Peyer's patch (tissue), 4 donors: ENCODE results near the gene LCTL.

Experiments
- POLR2A ChIP-seq, 2 donors: fragments of 450-650 bp; IDR thresholded peaks; one replicate each; pipeline ENCODE4 v1.5.1; 2017; ENCODE audit warnings: antibody characterized with exemption in 2 of 2, mild to moderate bottlenecking in 2 of 2, moderate library complexity in 2 of 2
- TF ChIP-seq, protein P1 (sequence below), 6 experiments: fragments of 450-650 bp in 4 of 6; fragments of 200-600 bp in 2 of 6; sonication (generic) in 1 of 6; IDR thresholded peaks; one replicate each; pipeline ENCODE4 v1.5.1; 2017 to 2019; ENCODE audit warnings: antibody characterized with exemption in 6 of 6, mild to moderate bottlenecking in 3 of 6, moderate library complexity in 1 of 6

DNA sequence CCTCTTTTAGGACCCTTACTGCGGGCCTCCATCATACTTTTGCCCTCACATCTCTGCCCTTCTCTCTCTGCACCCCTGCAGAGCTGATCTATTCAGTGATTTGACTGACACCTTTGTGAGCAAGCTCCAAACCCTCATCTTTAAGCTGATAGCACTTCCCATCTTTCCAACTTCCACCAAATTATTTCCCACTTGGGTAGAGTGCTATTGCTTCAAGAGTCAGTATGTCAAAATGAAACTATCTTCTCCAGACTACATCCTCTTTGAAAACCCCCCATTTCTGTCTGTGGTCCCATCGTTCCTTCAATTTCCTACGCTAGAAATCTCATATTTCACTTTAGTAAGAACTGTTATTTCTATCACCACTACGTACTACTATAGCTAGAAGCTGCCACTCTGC lies 41.0 kb downstream of the LCTL start:
- TF ChIP-seq, protein P1, sequence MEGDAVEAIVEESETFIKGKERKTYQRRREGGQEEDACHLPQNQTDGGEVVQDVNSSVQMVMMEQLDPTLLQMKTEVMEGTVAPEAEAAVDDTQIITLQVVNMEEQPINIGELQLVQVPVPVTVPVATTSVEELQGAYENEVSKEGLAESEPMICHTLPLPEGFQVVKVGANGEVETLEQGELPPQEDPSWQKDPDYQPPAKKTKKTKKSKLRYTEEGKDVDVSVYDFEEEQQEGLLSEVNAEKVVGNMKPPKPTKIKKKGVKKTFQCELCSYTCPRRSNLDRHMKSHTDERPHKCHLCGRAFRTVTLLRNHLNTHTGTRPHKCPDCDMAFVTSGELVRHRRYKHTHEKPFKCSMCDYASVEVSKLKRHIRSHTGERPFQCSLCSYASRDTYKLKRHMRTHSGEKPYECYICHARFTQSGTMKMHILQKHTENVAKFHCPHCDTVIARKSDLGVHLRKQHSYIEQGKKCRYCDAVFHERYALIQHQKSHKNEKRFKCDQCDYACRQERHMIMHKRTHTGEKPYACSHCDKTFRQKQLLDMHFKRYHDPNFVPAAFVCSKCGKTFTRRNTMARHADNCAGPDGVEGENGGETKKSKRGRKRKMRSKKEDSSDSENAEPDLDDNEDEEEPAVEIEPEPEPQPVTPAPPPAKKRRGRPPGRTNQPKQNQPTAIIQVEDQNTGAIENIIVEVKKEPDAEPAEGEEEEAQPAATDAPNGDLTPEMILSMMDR (IDR thresholded peaks at IDR 0.05), result no peak
- no peak for TF ChIP-seq POLR2A (IDR thresholded peaks at IDR 0.05)
